HG03045 (cell line): ENCODE measurements around the gene CCDC121.

Experiments used
- ATAC-seq: cut with Tn5 transposase; IDR thresholded peaks from one replicate; pipeline ENCODE4 v1.9.1; 2021; ENCODE audit warnings: mild to moderate bottlenecking, moderate library complexity; ENCODE audit not compliant: unreplicated experiment

CCDC121 gene

DNA sequence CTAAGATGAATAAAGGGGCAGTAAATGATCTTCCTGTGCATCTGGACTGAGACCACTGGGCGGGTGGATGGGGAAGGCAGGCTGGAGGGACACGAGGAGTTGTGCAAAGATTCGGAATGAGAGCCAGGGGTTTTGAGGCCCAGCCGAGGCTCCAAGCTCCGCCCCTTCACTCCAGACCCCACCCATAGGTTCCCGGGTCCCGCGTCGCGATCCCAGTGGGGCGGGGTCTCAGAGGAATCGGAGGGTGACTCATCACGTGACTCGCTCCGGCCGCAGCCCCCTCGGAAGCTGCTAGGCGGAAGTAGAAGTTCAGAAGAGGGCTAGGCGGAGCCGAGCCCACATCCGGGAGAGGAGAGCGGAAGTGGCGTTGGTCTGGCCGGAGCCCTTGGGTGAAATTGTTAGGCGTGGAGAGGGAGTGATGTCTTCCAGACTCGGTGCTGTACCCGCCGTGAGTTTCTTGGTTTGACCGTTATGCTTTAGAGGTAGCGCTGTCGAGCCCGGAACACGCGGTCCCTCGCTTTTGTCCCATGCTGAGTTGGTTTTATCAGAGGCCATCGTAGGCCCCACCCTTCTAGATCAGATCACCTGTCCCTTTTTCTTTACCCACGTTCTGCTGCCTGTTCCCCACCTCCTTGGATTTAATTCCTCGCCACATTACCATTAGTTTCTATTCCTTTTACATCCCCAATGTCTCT is 46.0 kb downstream of the CCDC121 start, which contains the start of gene ZNF512:
ZNF512 (plus strand) TSS at position 348 of the 695 bp plus-strand sequence; CDS start at position 419, 71 bp downstream.
- ATAC-seq: peak; percentile 95

DNA sequence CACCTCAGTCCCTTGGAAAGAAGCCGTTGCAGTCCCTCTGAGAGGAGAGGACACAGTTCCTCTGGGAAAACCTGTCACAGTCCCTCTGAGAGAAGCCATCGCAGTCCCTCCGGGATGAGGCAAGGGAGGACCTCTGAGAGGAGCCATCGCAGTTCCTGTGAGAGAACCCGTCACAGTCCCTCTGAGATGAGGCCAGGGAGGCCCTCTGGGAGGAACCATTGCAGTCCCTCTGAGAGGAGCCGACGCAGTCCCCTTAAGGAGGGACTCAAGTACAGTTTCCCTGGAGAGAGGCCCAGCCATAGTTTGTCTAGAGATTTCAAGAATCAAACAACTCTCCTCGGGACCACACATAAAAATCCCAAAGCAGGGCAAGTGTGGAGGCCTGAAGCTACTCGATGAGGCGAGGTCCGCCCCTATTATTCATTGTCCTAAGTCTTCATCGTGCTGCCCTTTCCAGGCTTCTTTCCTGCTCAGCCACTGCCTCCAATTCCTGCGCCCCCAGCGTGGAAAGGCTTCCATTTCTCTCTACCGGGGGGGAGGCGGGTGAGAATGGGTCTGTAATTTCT is 46.6 kb downstream of the CCDC121 start:
- ATAC-seq: no peak

DNA sequence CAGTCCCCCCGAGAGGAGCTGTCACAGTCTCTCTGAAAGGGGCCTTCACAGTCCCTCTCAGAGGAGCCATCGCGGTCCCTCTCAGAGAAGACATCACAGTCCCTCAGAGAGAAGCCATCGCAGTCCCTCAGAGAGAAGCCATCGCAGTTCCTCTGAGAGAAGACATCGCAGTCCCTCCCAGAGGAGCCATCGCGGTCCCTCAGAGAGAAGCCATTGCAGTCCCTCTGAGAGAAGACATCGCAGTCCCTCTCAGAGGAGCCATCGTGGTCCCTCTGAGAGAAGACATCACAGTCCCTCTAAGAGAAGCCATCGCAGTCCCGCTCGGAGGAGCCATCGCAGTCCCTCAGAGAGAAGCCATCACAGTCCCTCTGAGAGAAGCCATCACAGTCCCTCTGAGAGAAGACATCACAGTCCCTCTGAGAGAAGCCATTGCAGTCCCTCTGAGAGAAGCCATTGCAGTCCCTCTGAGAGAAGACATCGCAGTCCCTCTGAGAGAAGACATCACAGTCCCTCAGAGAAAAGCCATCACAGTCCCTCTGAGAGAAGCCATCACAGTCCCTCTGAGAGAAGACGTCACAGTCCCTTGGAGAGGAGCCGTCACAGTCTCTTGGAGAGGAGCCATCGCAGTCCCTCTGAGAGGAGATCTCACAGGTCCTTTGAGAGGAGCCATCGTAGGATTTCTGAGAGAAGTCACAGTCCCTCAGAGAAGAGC is 47.2 kb downstream of the CCDC121 start:
- no peak for ATAC-seq
